Measurements from ENCODE around the gene SLC25A21. TPM values are rescaled to one million over a fixed set of nuclear protein-coding genes. Genes with fewer than 3 reads are reported as not detected.

The SLC25A21 gene
- total and polyA plus RNA-seq, 7 donors = 0.13 to 1.5 (median 1.1) TPM; not detected in 2

DNA sequence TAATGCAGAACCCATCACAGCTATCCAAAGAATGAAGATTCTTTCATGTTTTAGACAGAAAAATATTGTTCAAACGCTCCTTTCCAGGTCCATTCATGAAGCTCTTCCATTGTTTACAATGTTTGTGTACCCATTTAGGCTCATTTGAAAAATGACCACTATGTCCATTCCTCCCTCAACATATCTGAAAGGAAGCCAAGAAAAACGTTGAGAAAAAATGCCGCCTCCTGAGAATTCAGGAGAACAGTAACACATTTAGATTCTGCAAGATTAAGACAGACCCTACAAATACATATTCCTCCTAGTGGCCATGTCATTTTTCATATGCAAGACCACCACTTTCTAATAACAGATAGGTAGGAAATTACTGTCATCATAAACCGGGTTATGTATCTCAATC lies 124.4 kb downstream of the SLC25A21 start:
- Histone ChIP-seq H3K4me3 (no peak overlapping the region), H3K27me3 (no peaks in the 10 kb centered on the region), H3K4me1 (no peaks in the 10 kb centered on the region), H3K36me3 (no peaks in the 10 kb centered on the region), H3K9me3 (no peaks in the 10 kb centered on the region), H3K27ac (no peak overlapping the region)
- TF ChIP-seq POLR2A (IDR thresholded peaks at IDR 0.05) (no peak), POLR2AphosphoS5 (IDR thresholded peaks at IDR 0.05) (no peak), EP300 (IDR thresholded peaks at IDR 0.05) (no peak)
- TF ChIP-seq, protein P1, sequence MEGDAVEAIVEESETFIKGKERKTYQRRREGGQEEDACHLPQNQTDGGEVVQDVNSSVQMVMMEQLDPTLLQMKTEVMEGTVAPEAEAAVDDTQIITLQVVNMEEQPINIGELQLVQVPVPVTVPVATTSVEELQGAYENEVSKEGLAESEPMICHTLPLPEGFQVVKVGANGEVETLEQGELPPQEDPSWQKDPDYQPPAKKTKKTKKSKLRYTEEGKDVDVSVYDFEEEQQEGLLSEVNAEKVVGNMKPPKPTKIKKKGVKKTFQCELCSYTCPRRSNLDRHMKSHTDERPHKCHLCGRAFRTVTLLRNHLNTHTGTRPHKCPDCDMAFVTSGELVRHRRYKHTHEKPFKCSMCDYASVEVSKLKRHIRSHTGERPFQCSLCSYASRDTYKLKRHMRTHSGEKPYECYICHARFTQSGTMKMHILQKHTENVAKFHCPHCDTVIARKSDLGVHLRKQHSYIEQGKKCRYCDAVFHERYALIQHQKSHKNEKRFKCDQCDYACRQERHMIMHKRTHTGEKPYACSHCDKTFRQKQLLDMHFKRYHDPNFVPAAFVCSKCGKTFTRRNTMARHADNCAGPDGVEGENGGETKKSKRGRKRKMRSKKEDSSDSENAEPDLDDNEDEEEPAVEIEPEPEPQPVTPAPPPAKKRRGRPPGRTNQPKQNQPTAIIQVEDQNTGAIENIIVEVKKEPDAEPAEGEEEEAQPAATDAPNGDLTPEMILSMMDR (IDR thresholded peaks at IDR 0.05) = no peak
- DNase-seq = no peak
- intact Hi-C loops (cut with DNase I) = no loop called here
- WGBS, 2 donors = 63 to 72% methylated on average over 4 of the region's 4 CpGs

- no peak for DNase-seq
- 90 to 91% methylated on average over 4 of the region's 4 CpGs for WGBS, 2 donors
- Histone ChIP-seq H3K4me3 (no peak overlapping the region), H3K9me3 (no peaks in the 10 kb centered on the region), H3K27me3 (no peaks in the 10 kb centered on the region), H3K4me1 (no peaks in the 10 kb centered on the region), H3K36me3 (no peaks in the 10 kb centered on the region), H3K27ac (no peak overlapping the region)
- TF ChIP-seq POLR2AphosphoS5 (IDR thresholded peaks at IDR 0.05) (no peak), EP300 (IDR thresholded peaks at IDR 0.05) (no peak), POLR2A (IDR thresholded peaks at IDR 0.05) (no peak)
- TF ChIP-seq, protein P1 (IDR thresholded peaks at IDR 0.05) = no peak
- intact Hi-C loops (cut with DNase I) = no loop called here
Observed at GRCh38 chr14:37047226-37047625, 125.2 kb downstream of the SLC25A21 start.

DNA sequence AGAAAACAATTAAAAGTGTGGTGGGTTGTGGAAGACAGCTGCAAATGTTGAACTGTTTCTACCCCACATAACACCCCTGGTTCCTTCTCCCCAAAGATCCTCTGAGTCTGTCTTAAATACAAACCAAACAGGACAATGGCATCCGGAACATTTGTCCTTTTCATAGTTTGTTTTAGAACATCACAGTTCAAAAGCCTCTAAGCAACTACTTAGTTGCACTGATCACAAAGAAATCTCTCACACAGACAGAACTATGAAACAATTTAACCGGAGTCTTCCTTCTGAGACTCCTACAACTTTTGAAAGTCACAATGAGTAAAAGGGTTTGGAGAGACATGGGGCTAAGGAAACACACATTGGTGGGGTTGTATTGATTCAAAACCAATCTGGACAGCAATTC lies 125.6 kb downstream of the SLC25A21 start:
- Histone ChIP-seq H3K4me3 (no peak overlapping the region), H3K36me3 (no peaks in the 10 kb centered on the region), H3K27me3 (no peaks in the 10 kb centered on the region), H3K27ac (no peak overlapping the region), H3K9me3 (no peaks in the 10 kb centered on the region), H3K4me1 (no peaks in the 10 kb centered on the region)
- DNase-seq = no peak
- 85 to 90% methylated on average over 2 of the region's 2 CpGs for WGBS, 2 donors
- intact Hi-C loops (cut with DNase I) = no loop called here
- TF ChIP-seq EP300 (IDR thresholded peaks at IDR 0.05) = no peak
- TF ChIP-seq POLR2A (IDR thresholded peaks at IDR 0.05) = no peak
- TF ChIP-seq, protein P1 (IDR thresholded peaks at IDR 0.05) = no peak
- TF ChIP-seq POLR2AphosphoS5 (IDR thresholded peaks at IDR 0.05) = no peak

- H3K36me3 ChIP-seq = no peaks in the 10 kb centered on the region
- no peaks in the 10 kb centered on the region for H3K9me3 ChIP-seq
- 69 to 76% methylated on average over 5 of the region's 5 CpGs for WGBS, 2 donors
- intact Hi-C loops (cut with DNase I) = no loop called here
- H3K27ac ChIP-seq = no peak overlapping the region
- TF ChIP-seq, protein P1 (IDR thresholded peaks at IDR 0.05) = no peak
- no peak for TF ChIP-seq POLR2A (IDR thresholded peaks at IDR 0.05)
- TF ChIP-seq POLR2AphosphoS5 (IDR thresholded peaks at IDR 0.05) = no peak
- TF ChIP-seq EP300 (IDR thresholded peaks at IDR 0.05) = no peak
- no peaks in the 10 kb centered on the region for H3K4me1 ChIP-seq
- no peak overlapping the region for H3K4me3 ChIP-seq
- H3K27me3 ChIP-seq = no peaks in the 10 kb centered on the region
- no peak for DNase-seq
Observed at GRCh38 chr14:37045340-37046061, 126.9 kb downstream of the SLC25A21 start.
